Panc1 (cell line): ENCODE results near the gene ZBTB7C. TPM values are rescaled to one million over a fixed set of nuclear protein-coding genes. Genes with fewer than 3 reads are reported as not detected.

Experiments used
- ATAC-seq: fragments of 200-7000 bp; cut with Tn5 transposase; 2 replicates; pipeline ENCODE4 v1.9.1; 2020; ENCODE audit warnings: mild to moderate bottlenecking, moderate library complexity
- BruUV-seq: library from RNA; stranded (reverse); fragments of 400-500 nt; replicated peaks from 2 replicates; lab custom pipeline; 2021; lab: Mats Ljungman, UMichigan
- CTCF ChIA-PET: fragments of 300-600 bp; sonication (Branson Sonifier 250); formaldehyde crosslinking; loops from one replicate; lab custom pipeline; 2022; ENCODE audit warnings: antibody characterized with exemption; lab: Charles Lee
- POLR2A ChIA-PET: fragments of 300-600 bp; sonication (Branson Sonifier 250); formaldehyde crosslinking; loops from one replicate; lab custom pipeline; 2022; ENCODE audit warnings: antibody characterized with exemption; lab: Charles Lee
- DNase-seq: peaks from one replicate; pipeline ENCODE4 v3.0.0-alpha.2; 2010; ENCODE audit warnings: low read depth, low spot score
- H3K27ac ChIP-seq: 2 replicates; pipeline ENCODE4 v1.5.1; 2011; ENCODE audit warnings: mild to moderate bottlenecking, low read length, inconsistent platforms
- H3K27me3 ChIP-seq: fragments of 200-500 bp; sonication (Bioruptor generic); 2 replicates; pipeline ENCODE4 v1.6.0; 2014; ENCODE audit warnings: low read length, inconsistent platforms; ENCODE audit not compliant: control insufficient read depth, insufficient read depth
- H3K36me3 ChIP-seq: fragments of 200-500 bp; sonication (Bioruptor generic); 2 replicates; pipeline ENCODE4 v1.5.1; 2014; ENCODE audit warnings: inconsistent platforms, mild to moderate bottlenecking, low read length, moderate library complexity; ENCODE audit not compliant: control insufficient read depth, insufficient read depth
- H3K4me1 ChIP-seq: 2 replicates; pipeline ENCODE4 v1.5.1; 2011; ENCODE audit warnings: inconsistent platforms, mild to moderate bottlenecking, low read length, moderate library complexity; ENCODE audit not compliant: control insufficient read depth, insufficient read depth
- H3K4me3 ChIP-seq, 2 experiments: 2 replicates each; pipeline ENCODE4 v1.5.1; 2011 to 2012; ENCODE audit warnings: low read depth in 2 of 2, low read length in 2 of 2, mild to moderate bottlenecking in 2 of 2, inconsistent platforms in 1 of 2, moderate library complexity in 1 of 2
- H3K9me3 ChIP-seq: fragments of 200-500 bp; sonication (Bioruptor generic); 2 replicates; pipeline ENCODE4 v1.5.1; 2014; ENCODE audit warnings: low read depth, mild to moderate bottlenecking, inconsistent platforms, low read length, moderate library complexity; ENCODE audit not compliant: control insufficient read depth, insufficient read depth
- CTCF ChIP-seq: fragments of 450-650 bp; IDR thresholded peaks from 2 replicates; pipeline ENCODE4 v1.5.1; 2017; ENCODE audit warnings: mild to moderate bottlenecking
- POLR2AphosphoS5 ChIP-seq: IDR thresholded peaks from 2 replicates; pipeline ENCODE4 v1.6.1; 2012; ENCODE audit warnings: mild to moderate bottlenecking, low read depth, low read length, moderate library complexity
- REST ChIP-seq, 2 experiments: IDR thresholded peaks; 2 replicates each; pipeline ENCODE4 v1.6.1; 2011 to 2012; ENCODE audit warnings: low read depth in 2 of 2, control low read depth in 1 of 2, low read length in 1 of 2, mild to moderate bottlenecking in 1 of 2, moderate library complexity in 1 of 2; ENCODE audit not compliant: insufficient read depth in 1 of 2
- SIN3A ChIP-seq: IDR thresholded peaks from 2 replicates; pipeline ENCODE4 v1.6.1; 2012; ENCODE audit warnings: low read depth, mild to moderate bottlenecking, low read length, moderate library complexity, borderline replicate concordance; ENCODE audit not compliant: insufficient read depth
- TCF7L2 ChIP-seq: IDR thresholded peaks from 2 replicates; pipeline ENCODE4 v1.6.1; 2011; ENCODE audit warnings: mild to moderate bottlenecking, low read depth, low read length, inconsistent platforms
- in situ Hi-C: cut with HindIII; loops from 2 replicates; pipeline ENCODE4 v1.10.0; 2016; ENCODE audit warnings: low sequenced_read_pairs, low pct_unique_long_range_greater_than_20kb
- intact Hi-C: fragments of 100-400 bp; cut with micrococcal nuclease; formaldehyde crosslinking; loops from one replicate; pipeline ENCODE4 v1.10.0; 2022; ENCODE audit not compliant: unreplicated experiment
- total RNA-seq: library from RNA; stranded (reverse); gene quantifications from one replicate; pipeline ENCODE4 v1.2.1, GENCODE V29; 2021; ENCODE audit not compliant: unreplicated experiment

ZBTB7C gene
- total RNA-seq, 1 experiment from 2014 or later: 0.03 TPM

DNA sequence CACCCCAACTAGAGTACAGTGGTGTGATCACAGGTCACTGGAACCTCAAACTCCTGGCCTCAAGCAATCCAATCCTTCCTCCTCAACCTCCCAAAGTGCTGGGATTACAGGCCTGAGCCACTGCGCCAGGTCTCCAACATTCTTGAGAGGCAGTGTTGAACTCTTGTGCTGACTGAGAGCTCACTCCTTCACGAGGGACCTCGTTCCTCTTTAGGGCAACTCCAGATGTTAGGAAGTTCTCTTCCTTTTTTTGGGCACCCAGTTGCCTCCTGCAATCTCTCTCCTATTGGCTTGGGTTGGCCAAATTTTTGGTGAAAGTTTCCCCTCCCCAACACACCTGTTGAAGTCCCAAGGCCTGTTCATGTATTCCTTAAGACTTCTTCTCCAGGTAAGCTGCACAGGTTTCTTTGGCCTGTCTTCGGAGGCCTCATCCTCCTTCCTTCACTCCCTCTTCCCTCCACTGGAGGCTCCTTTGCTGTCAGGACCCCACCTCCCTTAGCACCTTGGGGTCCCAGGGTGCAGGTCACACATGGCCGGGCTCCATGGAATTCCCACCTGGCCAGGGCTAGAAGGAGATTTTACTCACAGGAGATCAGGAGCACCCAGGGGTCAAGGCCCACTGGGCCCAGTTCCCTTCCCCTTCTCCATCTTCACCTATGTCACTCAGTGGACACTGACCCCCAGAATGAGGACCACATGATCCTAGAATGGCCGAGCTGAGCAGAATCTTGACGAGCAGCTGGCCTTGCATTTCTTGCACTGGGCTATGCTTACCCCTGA lies 384.1 kb downstream of the ZBTB7C start:
- intact Hi-C loops: no loop called here
- DNase-seq: no peak

DNA sequence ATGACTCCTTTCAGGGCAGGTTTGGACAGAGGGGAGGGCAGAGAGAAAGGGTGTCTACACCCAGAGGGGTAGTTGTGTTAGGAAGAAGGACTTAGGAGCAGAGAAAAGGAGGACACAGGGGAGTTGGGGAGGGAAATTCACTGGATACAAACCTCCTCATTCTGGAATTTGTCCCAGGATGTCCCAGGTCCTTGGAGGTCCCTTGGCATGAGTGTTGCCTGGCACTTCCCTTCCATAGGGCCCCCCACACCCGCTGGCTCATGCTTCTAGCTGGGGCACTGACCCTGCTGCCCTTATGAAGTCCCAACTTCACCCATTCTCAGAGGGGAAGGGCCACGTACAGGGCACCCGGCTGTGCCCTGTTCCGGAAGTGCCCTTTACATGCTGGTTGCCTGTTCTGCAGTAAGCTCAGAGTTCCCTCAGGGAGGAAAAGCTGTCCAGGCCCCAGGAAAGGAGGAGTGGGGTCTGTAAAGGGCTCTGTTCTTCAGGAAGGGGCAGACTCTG lies 385.1 kb downstream of the ZBTB7C start:
- CTCF ChIA-PET: no interaction called here
- no TSS peak for BruUV-seq
- no peaks in the 10 kb centered on the region for H3K36me3 ChIP-seq
- intact Hi-C loops (no loop called here), in situ Hi-C loops (no loop called here)
- ATAC-seq (no peak), DNase-seq (no peak)
- no peak overlapping the region for H3K27ac ChIP-seq
- no peaks in the 10 kb centered on the region for H3K9me3 ChIP-seq
- H3K27me3 ChIP-seq: no peaks in the 10 kb centered on the region
- H3K4me1 ChIP-seq: no peaks in the 10 kb centered on the region
- no peak overlapping the region for H3K4me3 ChIP-seq
- no peak for TF ChIP-seq TCF7L2
- no peak for TF ChIP-seq SIN3A
- TF ChIP-seq REST (IDR thresholded peaks at IDR 0.05; ENCODE audit: insufficient read depth in 1 of 2, low read depth in 2 of 2, low read length in 1 of 2): no peak
- no peak for TF ChIP-seq POLR2AphosphoS5
- no peak; the same call in 1 of the 2 replicates for TF ChIP-seq CTCF
- POLR2A ChIA-PET: no interaction called here

More for the DNA sequence above, 384.1 kb downstream of the ZBTB7C start:
- no peak for ATAC-seq
- BruUV-seq: no TSS peak
- Histone ChIP-seq H3K27ac (no peak overlapping the region), H3K36me3 (no peaks in the 10 kb centered on the region), H3K4me1 (no peaks in the 10 kb centered on the region), H3K9me3 (no peaks in the 10 kb centered on the region), H3K4me3 (no peak overlapping the region), H3K27me3 (no peaks in the 10 kb centered on the region)
- POLR2A ChIA-PET: no interaction called here
- CTCF ChIA-PET: no interaction called here
- in situ Hi-C loops: no loop called here
- TF ChIP-seq TCF7L2 (no peak), POLR2AphosphoS5 (no peak), REST (IDR thresholded peaks at IDR 0.05; ENCODE audit: insufficient read depth in 1 of 2, low read depth in 2 of 2, low read length in 1 of 2) (no peak), SIN3A (no peak), CTCF (no peak)
